NCI-H524 treated with DMSO at 0.1 percent for 48 hours (cell line): Measurements from ENCODE around the gene IL6.
"Not testable (repeated sequence)": the region's sequence is repeated elsewhere in the genome, so short reads cannot be mapped to it uniquely, and the experiment has no call there.

Source experiments
- DNase-seq: peaks from one replicate; lab custom pipeline; 2025; lab: John Stamatoyannopoulos, UW

IL6 gene

GRCh38 chr7:22726907-22727713 is at the start of gene IL6:
TSS of gene IL6 (plus strand) at chr7:22727200. CDS start at chr7:22727263, 63 bp downstream.
- peak; percentile 41 for DNase-seq

- DNase-seq = not testable (repeated sequence)
These were observed 49.7 kb upstream of the IL6 start for GRCh38 chr7:22677263-22677662.

GRCh38 chr7:22677680-22678079 is 49.3 kb upstream of the IL6 start:
- no peak for DNase-seq

- no peak for DNase-seq
These were observed 46.5 kb upstream of the IL6 start for GRCh38 chr7:22680482-22680911.

- DNase-seq = no peak
These were observed 45.7 kb upstream of the IL6 start for GRCh38 chr7:22681312-22681711.

GRCh38 chr7:22681852-22682657 is 44.9 kb upstream of the IL6 start:
- no peak for DNase-seq

GRCh38 chr7:22683379-22683778 is 43.6 kb upstream of the IL6 start:
- DNase-seq = no peak

GRCh38 chr7:22686620-22687019 is 40.4 kb upstream of the IL6 start:
- DNase-seq = no peak

GRCh38 chr7:22688084-22688483 is 38.9 kb upstream of the IL6 start:
- no peak for DNase-seq

- not testable (repeated sequence) for DNase-seq
These were observed 38.1 kb upstream of the IL6 start for GRCh38 chr7:22688934-22689333.

GRCh38 chr7:22694597-22695207 is 32.3 kb upstream of the IL6 start:
- DNase-seq = no peak

GRCh38 chr7:22695476-22696132 is 31.4 kb upstream of the IL6 start:
- no peak for DNase-seq

GRCh38 chr7:22696541-22697228 is 30.3 kb upstream of the IL6 start:
- DNase-seq = no peak

GRCh38 chr7:22697322-22697859 is 29.6 kb upstream of the IL6 start:
- DNase-seq = no peak

GRCh38 chr7:22697876-22698606 is 29.0 kb upstream of the IL6 start:
- DNase-seq = no peak

- DNase-seq = no peak
These were observed 28.2 kb upstream of the IL6 start for GRCh38 chr7:22698767-22699166.

GRCh38 chr7:22700559-22701002 is 26.4 kb upstream of the IL6 start:
- no peak for DNase-seq

- DNase-seq = no peak
These were observed 24.5 kb upstream of the IL6 start for GRCh38 chr7:22702516-22702915.

GRCh38 chr7:22703107-22703855 is 23.7 kb upstream of the IL6 start:
- not testable (repeated sequence) for DNase-seq
